ENCODE data around the gene CLEC2L.

CLEC2L gene

GRCh38 chr7:139522830-139523198 lies 671 bp upstream of the CLEC2L start:
- no peak for DNase-seq (ENCODE audit: low spot score)

GRCh38 chr7:139523968-139524815 lies 707 bp downstream of the CLEC2L start:
- no peak for DNase-seq (ENCODE audit: low spot score)

GRCh38 chr7:139525239-139525638 lies 1.8 kb downstream of the CLEC2L start:
- no peak for DNase-seq (ENCODE audit: low spot score)

- DNase-seq (ENCODE audit: low spot score): no peak
These were observed 2.3 kb downstream of the CLEC2L start for GRCh38 chr7:139525750-139526149.

- DNase-seq (ENCODE audit: low spot score): no peak
These were observed 3.4 kb downstream of the CLEC2L start for GRCh38 chr7:139526578-139527544.

- no peak for DNase-seq (ENCODE audit: low spot score)
These were observed 7.6 kb downstream of the CLEC2L start for GRCh38 chr7:139531094-139531493.

GRCh38 chr7:139532636-139533155 lies 9.2 kb downstream of the CLEC2L start:
- no peak for DNase-seq (ENCODE audit: low spot score)

- no peak for DNase-seq (ENCODE audit: low spot score)
These were observed 10.6 kb downstream of the CLEC2L start for GRCh38 chr7:139534096-139534495.

GRCh38 chr7:139534966-139535651 lies 11.6 kb downstream of the CLEC2L start:
- DNase-seq (ENCODE audit: low spot score): no peak

GRCh38 chr7:139536152-139536551 lies 12.7 kb downstream of the CLEC2L start:
- no peak for DNase-seq (ENCODE audit: low spot score)

GRCh38 chr7:139538881-139539635 lies 15.6 kb downstream of the CLEC2L start:
- no peak for DNase-seq (ENCODE audit: low spot score)

GRCh38 chr7:139540203-139540602 lies 16.7 kb downstream of the CLEC2L start:
- DNase-seq (ENCODE audit: low spot score): no peak

- DNase-seq (ENCODE audit: low spot score): no peak
These were observed 18.3 kb downstream of the CLEC2L start for GRCh38 chr7:139541600-139542307.

- no peak for DNase-seq (ENCODE audit: low spot score)
These were observed 19.0 kb downstream of the CLEC2L start for GRCh38 chr7:139542308-139543151.

- peak; percentile 60 for DNase-seq (ENCODE audit: low spot score)
These were observed 20.5 kb downstream of the CLEC2L start for GRCh38 chr7:139543801-139544603.

GRCh38 chr7:139544645-139545044 lies 21.2 kb downstream of the CLEC2L start:
- no peak for DNase-seq (ENCODE audit: low spot score)

GRCh38 chr7:139548302-139549028 lies 25.0 kb downstream of the CLEC2L start:
- no peak for DNase-seq (ENCODE audit: low spot score)

Data from SK-N-DZ (cell line).